ENCODE data around the gene PLEKHH2. TPM values are rescaled to one million over a fixed set of nuclear protein-coding genes. Genes with fewer than 3 reads are reported as not detected.

PLEKHH2 gene
- total and polyA plus RNA-seq, 2 of the 13 experiments (the other 11 are each of a cell fraction or from before 2014, with no cell fraction given) = 1.1 to 3.0 TPM

GRCh38 chr2:43637030-43637803 lies at the start of gene PLEKHH2 (continued):
- TF ChIP-seq FIP1L1 (IDR thresholded peaks at IDR 0.05; ENCODE audit: borderline replicate concordance, insufficient read depth, low read depth, low read length) (no peak), NCOA2 (CRISPR knock-in tag; IDR thresholded peaks at IDR 0.05) (peak; percentile 16; the same call in 1 of the 2 replicates), ZNF674 (CRISPR knock-in tag; IDR thresholded peaks at IDR 0.05; ENCODE audit: low read depth) (no peak), HMG20A (CRISPR knock-in tag; IDR thresholded peaks at IDR 0.05; ENCODE audit: borderline replicate concordance) (0 out of 2 replicates have a peak, but pooled peaks have one; percentile 2), ZBTB43 (CRISPR knock-in tag; conservative IDR thresholded peaks at IDR 0.05) (peak; percentile 48; the same call in 1 of the 2 replicates), SP140L (CRISPR knock-in tag; IDR thresholded peaks at IDR 0.05; ENCODE audit: borderline replicate concordance) (no peak), TBX2 (CRISPR knock-in tag; IDR thresholded peaks at IDR 0.05; ENCODE audit: borderline replicate concordance) (peak; percentile 53; the same call in 1 of the 2 replicates), ZNF563 (CRISPR knock-in tag; IDR thresholded peaks at IDR 0.05) (peak; percentile 79), ZNF260 (CRISPR knock-in tag; IDR thresholded peaks at IDR 0.05; ENCODE audit: borderline replicate concordance, low read depth) (no peak), SAP130 (CRISPR knock-in tag; IDR thresholded peaks at IDR 0.05; ENCODE audit: low read depth) (peak; percentile 56), DPF2 (CRISPR knock-in tag; IDR thresholded peaks at IDR 0.05; ENCODE audit: borderline replicate concordance, low read depth) (no peak), SOX5 (CRISPR knock-in tag; IDR thresholded peaks at IDR 0.05; ENCODE audit: borderline replicate concordance) (peak; percentile 22; the same call in 1 of the 2 replicates), KDM5B (CRISPR knock-in tag; IDR thresholded peaks at IDR 0.05; ENCODE audit: borderline replicate concordance) (peak; percentile 63; the same call in 1 of the 2 replicates), ZNF607 (CRISPR knock-in tag; IDR thresholded peaks at IDR 0.05; ENCODE audit: borderline replicate concordance) (0 out of 2 replicates have a peak, but pooled peaks have one; percentile 20), ZNF550 (CRISPR knock-in tag; IDR thresholded peaks at IDR 0.05; ENCODE audit: borderline replicate concordance) (0 out of 2 replicates have a peak, but pooled peaks have one; percentile 47), E2F1 (CRISPR knock-in tag; IDR thresholded peaks at IDR 0.05) (no peak), ZNF768 (CRISPR knock-in tag; IDR thresholded peaks at IDR 0.05) (peak; percentile 64; the same call in 1 of the 2 replicates)
- TF ChIP-seq, protein P1, sequence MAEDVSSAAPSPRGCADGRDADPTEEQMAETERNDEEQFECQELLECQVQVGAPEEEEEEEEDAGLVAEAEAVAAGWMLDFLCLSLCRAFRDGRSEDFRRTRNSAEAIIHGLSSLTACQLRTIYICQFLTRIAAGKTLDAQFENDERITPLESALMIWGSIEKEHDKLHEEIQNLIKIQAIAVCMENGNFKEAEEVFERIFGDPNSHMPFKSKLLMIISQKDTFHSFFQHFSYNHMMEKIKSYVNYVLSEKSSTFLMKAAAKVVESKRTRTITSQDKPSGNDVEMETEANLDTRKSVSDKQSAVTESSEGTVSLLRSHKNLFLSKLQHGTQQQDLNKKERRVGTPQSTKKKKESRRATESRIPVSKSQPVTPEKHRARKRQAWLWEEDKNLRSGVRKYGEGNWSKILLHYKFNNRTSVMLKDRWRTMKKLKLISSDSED (CRISPR knock-in tag; IDR thresholded peaks at IDR 0.05) = no peak
- TF ChIP-seq, protein P2, sequence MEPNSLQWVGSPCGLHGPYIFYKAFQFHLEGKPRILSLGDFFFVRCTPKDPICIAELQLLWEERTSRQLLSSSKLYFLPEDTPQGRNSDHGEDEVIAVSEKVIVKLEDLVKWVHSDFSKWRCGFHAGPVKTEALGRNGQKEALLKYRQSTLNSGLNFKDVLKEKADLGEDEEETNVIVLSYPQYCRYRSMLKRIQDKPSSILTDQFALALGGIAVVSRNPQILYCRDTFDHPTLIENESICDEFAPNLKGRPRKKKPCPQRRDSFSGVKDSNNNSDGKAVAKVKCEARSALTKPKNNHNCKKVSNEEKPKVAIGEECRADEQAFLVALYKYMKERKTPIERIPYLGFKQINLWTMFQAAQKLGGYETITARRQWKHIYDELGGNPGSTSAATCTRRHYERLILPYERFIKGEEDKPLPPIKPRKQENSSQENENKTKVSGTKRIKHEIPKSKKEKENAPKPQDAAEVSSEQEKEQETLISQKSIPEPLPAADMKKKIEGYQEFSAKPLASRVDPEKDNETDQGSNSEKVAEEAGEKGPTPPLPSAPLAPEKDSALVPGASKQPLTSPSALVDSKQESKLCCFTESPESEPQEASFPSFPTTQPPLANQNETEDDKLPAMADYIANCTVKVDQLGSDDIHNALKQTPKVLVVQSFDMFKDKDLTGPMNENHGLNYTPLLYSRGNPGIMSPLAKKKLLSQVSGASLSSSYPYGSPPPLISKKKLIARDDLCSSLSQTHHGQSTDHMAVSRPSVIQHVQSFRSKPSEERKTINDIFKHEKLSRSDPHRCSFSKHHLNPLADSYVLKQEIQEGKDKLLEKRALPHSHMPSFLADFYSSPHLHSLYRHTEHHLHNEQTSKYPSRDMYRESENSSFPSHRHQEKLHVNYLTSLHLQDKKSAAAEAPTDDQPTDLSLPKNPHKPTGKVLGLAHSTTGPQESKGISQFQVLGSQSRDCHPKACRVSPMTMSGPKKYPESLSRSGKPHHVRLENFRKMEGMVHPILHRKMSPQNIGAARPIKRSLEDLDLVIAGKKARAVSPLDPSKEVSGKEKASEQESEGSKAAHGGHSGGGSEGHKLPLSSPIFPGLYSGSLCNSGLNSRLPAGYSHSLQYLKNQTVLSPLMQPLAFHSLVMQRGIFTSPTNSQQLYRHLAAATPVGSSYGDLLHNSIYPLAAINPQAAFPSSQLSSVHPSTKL (CRISPR knock-in tag; IDR thresholded peaks at IDR 0.05) = peak; percentile 30; the same call in 1 of the 2 replicates
- TF ChIP-seq, protein P3, sequence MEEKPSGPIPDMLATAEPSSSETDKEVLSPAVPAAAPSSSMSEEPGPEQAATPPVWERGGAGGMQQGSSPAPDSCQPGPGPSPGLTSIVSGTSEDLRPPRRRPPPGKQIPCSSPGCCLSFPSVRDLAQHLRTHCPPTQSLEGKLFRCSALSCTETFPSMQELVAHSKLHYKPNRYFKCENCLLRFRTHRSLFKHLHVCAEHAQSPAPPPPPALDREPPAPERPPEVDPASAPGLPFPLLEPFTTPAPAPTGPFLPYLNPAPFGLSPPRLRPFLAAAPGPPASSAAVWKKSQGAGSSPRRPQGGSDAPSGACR (CRISPR knock-in tag; IDR thresholded peaks at IDR 0.05) = no peak
